Endothelial cell (in vitro differentiated cells): ENCODE data around the gene PPFIA4. TPM values are rescaled to one million over a fixed set of nuclear protein-coding genes. Genes with fewer than 3 reads are reported as not detected.

Experiments used
- DNase-seq: peaks from one replicate; pipeline ENCODE4 v3.0.0; 2021; ENCODE audit warnings: low spot score
- H3K27ac Mint-ChIP-seq: one replicate; pipeline ENCODE4 v1.8.0; 2021; ENCODE audit warnings: mixed read lengths, inconsistent platforms; ENCODE audit not compliant: unreplicated experiment
- H3K27me3 Mint-ChIP-seq: one replicate; pipeline ENCODE4 v1.8.0; 2021; ENCODE audit warnings: mild to moderate bottlenecking, moderate library complexity, mixed read lengths, inconsistent platforms; ENCODE audit not compliant: unreplicated experiment
- H3K36me3 Mint-ChIP-seq: one replicate; pipeline ENCODE4 v1.8.0; 2021; ENCODE audit warnings: mild to moderate bottlenecking, low read depth, mixed read lengths, inconsistent platforms; ENCODE audit not compliant: unreplicated experiment
- H3K4me1 Mint-ChIP-seq: one replicate; pipeline ENCODE4 v1.8.0; 2021; ENCODE audit warnings: mild to moderate bottlenecking, mixed read lengths, inconsistent platforms; ENCODE audit not compliant: unreplicated experiment
- H3K4me3 Mint-ChIP-seq: one replicate; pipeline ENCODE4 v1.8.0; 2021; ENCODE audit warnings: mild to moderate bottlenecking, mixed read lengths, inconsistent platforms; ENCODE audit not compliant: unreplicated experiment
- H3K9me3 Mint-ChIP-seq: one replicate; pipeline ENCODE4 v1.8.0; 2021; ENCODE audit warnings: mixed read lengths, inconsistent platforms; ENCODE audit not compliant: unreplicated experiment
- CTCF ChIP-seq: fragments of 200-600 bp; sonication (generic); IDR thresholded peaks from one replicate; pipeline ENCODE4 v1.5.0; 2021; ENCODE audit warnings: antibody characterized with exemption; ENCODE audit not compliant: unreplicated experiment
- total RNA-seq: library from RNA; stranded (reverse); fragmentation: NEBNext Ultra II Directional; extraction: Animal tissue kit (Norgen Biotek cat#: 25700); gene quantifications from one replicate; pipeline ENCODE4 v1.2.1, GENCODE V29; 2021; ENCODE audit not compliant: unreplicated experiment

The PPFIA4 gene
- total RNA-seq, 1 donor from 2014 or later = 4.0 TPM

GRCh38 chr1:203044546-203045250 is 18.4 kb downstream of the PPFIA4 start:
- Mint-ChIP-seq H3K27ac (no peak overlapping the region), H3K4me1 (peaks cover 3% of the 10 kb centered on the region), H3K36me3 (peaks cover 9% of the 10 kb centered on the region), H3K9me3 (no peaks in the 10 kb centered on the region), H3K27me3 (peaks cover 9% of the 10 kb centered on the region), H3K4me3 (no peak overlapping the region)
- no peak for TF ChIP-seq CTCF
- no peak for DNase-seq

GRCh38 chr1:203045336-203045735 is 19.0 kb downstream of the PPFIA4 start:
- H3K9me3 Mint-ChIP-seq = no peaks in the 10 kb centered on the region
- H3K27ac Mint-ChIP-seq = no peak overlapping the region
- no peak overlapping the region for H3K4me3 Mint-ChIP-seq
- peaks cover 9% of the 10 kb centered on the region for H3K36me3 Mint-ChIP-seq
- DNase-seq = no peak
- TF ChIP-seq CTCF = no peak
- no peaks in the 10 kb centered on the region for H3K4me1 Mint-ChIP-seq
- H3K27me3 Mint-ChIP-seq = peaks cover 9% of the 10 kb centered on the region

GRCh38 chr1:203045821-203046594 is 19.7 kb downstream of the PPFIA4 start:
- Mint-ChIP-seq H3K27me3 (peaks cover 9% of the 10 kb centered on the region), H3K36me3 (peaks cover 9% of the 10 kb centered on the region), H3K4me1 (no peaks in the 10 kb centered on the region), H3K27ac (no peak overlapping the region), H3K9me3 (no peaks in the 10 kb centered on the region), H3K4me3 (no peak overlapping the region)
- no peak for TF ChIP-seq CTCF
- DNase-seq = no peak

GRCh38 chr1:203046984-203047630 is 20.8 kb downstream of the PPFIA4 start:
- no peak for TF ChIP-seq CTCF
- Mint-ChIP-seq H3K27ac (no peak overlapping the region), H3K36me3 (peaks cover 9% of the 10 kb centered on the region), H3K9me3 (no peaks in the 10 kb centered on the region), H3K4me3 (no peak overlapping the region), H3K27me3 (peaks cover 9% of the 10 kb centered on the region), H3K4me1 (no peaks in the 10 kb centered on the region)
- no peak for DNase-seq
